Measurements from ENCODE around the gene LRRC9. TPM values are rescaled to one million over a fixed set of nuclear protein-coding genes. Genes with fewer than 3 reads are reported as not detected.
A peak's percentile ranks its signal among the peaks of the same experiment; 100 is the strongest.

The LRRC9 gene
- total RNA-seq, 2 experiments from 2014 or later: not detected

- DNase-seq: no peak
- ATAC-seq: no peak
- no peaks in the 10 kb centered on the region for H3K9me3 Mint-ChIP-seq (ENCODE audit: insufficient read depth)
- H3K27ac Mint-ChIP-seq: no peak overlapping the region
- ChIA-PET CTCF (interaction anchor here (0.6 to 6.2 kb wide), 5 partner anchors 17 to 774 kb away, joined by 3 to 153 read pairs (median 4); no protein-coding TSS in a partner anchor), POLR2A (interaction anchor here (0.7 kb wide), 1 partner anchor 1339 kb away, joined by 3 read pairs; no protein-coding TSS in a partner anchor)
- peaks cover 20% of the 10 kb centered on the region for H3K4me1 Mint-ChIP-seq (ENCODE audit: low read depth)
- no peak overlapping the region for H3K4me3 Mint-ChIP-seq
- no peaks in the 10 kb centered on the region for H3K27me3 Mint-ChIP-seq (ENCODE audit: low read depth)
- H3K36me3 Mint-ChIP-seq (ENCODE audit: low read depth): no peaks in the 10 kb centered on the region
These were observed 41.6 kb downstream of the LRRC9 start for GRCh38 chr14:59961518-59962062.

GRCh38 chr14:59964251-59965007, 44.5 kb downstream of the LRRC9 start:
- H3K9me3 Mint-ChIP-seq (ENCODE audit: insufficient read depth): no peaks in the 10 kb centered on the region
- no peaks in the 10 kb centered on the region for H3K36me3 Mint-ChIP-seq (ENCODE audit: low read depth)
- peak overlapping the region; percentile 76 for H3K4me3 Mint-ChIP-seq
- CTCF ChIA-PET: interaction anchor here (0.6 to 6.2 kb wide), 43 partner anchors 9 to 661 kb away, joined by 3 to 153 read pairs (median 4); partner anchors contain the start of genes CCDC175, DHRS7, PCNX4 and PPM1A
- DNase-seq (peak; percentile 23), ATAC-seq (peak; percentile 34)
- POLR2A ChIA-PET: interaction anchor here (1.2 to 2.6 kb wide), 4 partner anchors 128 to 284 kb away, joined by 4 to 9 read pairs (median 8); partner anchors contain the start of genes DHRS7 and PPM1A
- peak overlapping the region; percentile 84 for H3K27ac Mint-ChIP-seq
- H3K4me1 Mint-ChIP-seq (ENCODE audit: low read depth): peaks cover 20% of the 10 kb centered on the region
- H3K27me3 Mint-ChIP-seq (ENCODE audit: low read depth): peaks cover 9% of the 10 kb centered on the region

DNA sequence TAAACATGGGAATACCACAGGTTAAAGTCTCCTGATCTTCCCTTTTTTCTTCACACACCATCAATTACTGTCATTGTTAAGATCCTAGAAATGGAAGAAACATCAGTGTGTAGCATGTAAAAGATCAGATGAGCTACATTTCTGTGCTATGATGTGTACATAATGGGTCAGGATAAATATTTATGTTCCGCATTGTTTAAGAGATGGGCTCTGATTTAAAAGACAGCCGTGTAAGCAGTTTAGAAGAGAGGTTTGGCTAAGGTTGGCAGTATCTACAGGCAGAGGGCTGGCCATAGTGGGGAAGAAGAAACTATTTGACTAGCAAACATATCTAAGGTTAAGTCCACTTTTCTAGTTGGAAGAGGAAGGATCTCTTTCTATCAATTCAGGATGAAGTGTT, 49.4 kb downstream of the LRRC9 start:
- ATAC-seq (no peak), DNase-seq (no peak)
- POLR2A ChIA-PET: no interaction called here
- H3K27ac Mint-ChIP-seq: no peak overlapping the region
- H3K4me3 Mint-ChIP-seq: no peak overlapping the region
- no peaks in the 10 kb centered on the region for H3K9me3 Mint-ChIP-seq (ENCODE audit: insufficient read depth)
- no peaks in the 10 kb centered on the region for H3K36me3 Mint-ChIP-seq (ENCODE audit: low read depth)
- H3K4me1 Mint-ChIP-seq (ENCODE audit: low read depth): peaks cover 13% of the 10 kb centered on the region
- CTCF ChIA-PET: interaction anchor here (1.7 kb wide), 1 partner anchor 215 kb away, joined by 5 read pairs; no protein-coding TSS in a partner anchor
- H3K27me3 Mint-ChIP-seq (ENCODE audit: low read depth): peaks cover 11% of the 10 kb centered on the region

- CTCF ChIA-PET: interaction anchor here (2.6 kb wide), 1 partner anchor 17 kb away, joined by 14 read pairs; no protein-coding TSS in a partner anchor
- ATAC-seq (no peak), DNase-seq (no peak)
- POLR2A ChIA-PET: no interaction called here
- H3K4me3 Mint-ChIP-seq: no peak overlapping the region
- H3K9me3 Mint-ChIP-seq (ENCODE audit: insufficient read depth): no peaks in the 10 kb centered on the region
- no peaks in the 10 kb centered on the region for H3K36me3 Mint-ChIP-seq (ENCODE audit: low read depth)
- no peak overlapping the region for H3K27ac Mint-ChIP-seq
- H3K27me3 Mint-ChIP-seq (ENCODE audit: low read depth): no peaks in the 10 kb centered on the region
- no peaks in the 10 kb centered on the region for H3K4me1 Mint-ChIP-seq (ENCODE audit: low read depth)
These were observed 61.6 kb downstream of the LRRC9 start for GRCh38 chr14:59981564-59981963.

DNA sequence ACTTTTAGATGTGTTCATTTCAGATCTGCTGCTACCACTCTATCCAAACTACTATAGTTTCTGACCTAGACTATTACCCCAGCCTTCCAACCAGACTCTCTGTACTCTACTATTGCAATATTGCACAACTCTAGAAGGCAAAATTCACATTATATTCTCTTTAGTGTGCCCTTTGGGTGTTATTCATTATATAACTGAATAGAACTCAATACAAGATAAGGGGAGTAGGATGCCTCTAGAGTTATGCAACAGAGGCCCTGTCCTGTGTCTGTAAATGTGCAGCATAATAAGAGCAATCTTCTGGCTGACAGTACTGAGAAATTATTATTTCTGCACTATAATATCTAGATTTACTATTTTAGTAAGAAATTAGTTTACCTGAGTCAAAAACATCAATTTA, 63.1 kb downstream of the LRRC9 start:
- Mint-ChIP-seq H3K36me3 (ENCODE audit: low read depth) (no peaks in the 10 kb centered on the region), H3K4me3 (no peak overlapping the region), H3K4me1 (ENCODE audit: low read depth) (no peaks in the 10 kb centered on the region), H3K9me3 (ENCODE audit: insufficient read depth) (no peaks in the 10 kb centered on the region), H3K27me3 (ENCODE audit: low read depth) (no peaks in the 10 kb centered on the region), H3K27ac (no peak overlapping the region)
- ATAC-seq (no peak), DNase-seq (no peak)
- POLR2A ChIA-PET: no interaction called here
- CTCF ChIA-PET: interaction anchor here (1.6 to 2.6 kb wide), 2 partner anchors 16 to 18 kb away, joined by 5 to 14 read pairs; no protein-coding TSS in a partner anchor

DNA sequence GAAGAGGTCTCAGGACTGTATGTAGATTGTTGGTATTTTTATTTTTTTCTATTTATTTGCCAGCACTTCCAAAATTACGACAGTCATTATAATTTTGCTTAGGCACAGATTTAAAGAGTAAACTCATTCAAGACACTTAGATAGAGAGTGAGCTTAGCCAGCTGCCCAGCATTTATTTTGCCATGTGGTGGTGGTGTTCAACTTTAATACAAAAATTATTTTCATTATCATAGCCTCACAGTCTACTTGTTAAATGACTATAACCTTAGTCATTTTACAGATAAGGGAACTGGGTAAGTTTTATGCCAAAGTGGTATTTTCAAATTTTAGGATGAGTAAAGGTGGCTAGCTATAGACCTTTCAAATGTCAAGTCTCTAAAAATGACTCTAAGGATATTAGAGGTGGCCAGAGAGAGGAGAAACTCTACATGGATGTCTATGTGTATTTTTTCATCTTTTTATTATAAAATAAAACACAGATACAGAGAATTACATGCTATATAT, 66.7 kb downstream of the LRRC9 start:
- no peak for DNase-seq
- Mint-ChIP-seq H3K27ac (no peak overlapping the region), H3K27me3 (ENCODE audit: low read depth) (no peaks in the 10 kb centered on the region), H3K4me1 (ENCODE audit: low read depth) (no peaks in the 10 kb centered on the region), H3K4me3 (no peak overlapping the region), H3K36me3 (ENCODE audit: low read depth) (no peaks in the 10 kb centered on the region), H3K9me3 (ENCODE audit: insufficient read depth) (no peaks in the 10 kb centered on the region)
- ATAC-seq: no peak
- ChIA-PET CTCF (no interaction called here), POLR2A (no interaction called here)

GRCh38 chr14:59997449-59997848, 77.5 kb downstream of the LRRC9 start:
- CTCF ChIA-PET: no interaction called here
- POLR2A ChIA-PET: no interaction called here
- Mint-ChIP-seq H3K27ac (no peak overlapping the region), H3K4me1 (ENCODE audit: low read depth) (no peaks in the 10 kb centered on the region), H3K36me3 (ENCODE audit: low read depth) (no peaks in the 10 kb centered on the region), H3K4me3 (no peak overlapping the region), H3K9me3 (ENCODE audit: insufficient read depth) (no peaks in the 10 kb centered on the region), H3K27me3 (ENCODE audit: low read depth) (peaks cover 2% of the 10 kb centered on the region)
- no peak for ATAC-seq
- DNase-seq: no peak

DNA sequence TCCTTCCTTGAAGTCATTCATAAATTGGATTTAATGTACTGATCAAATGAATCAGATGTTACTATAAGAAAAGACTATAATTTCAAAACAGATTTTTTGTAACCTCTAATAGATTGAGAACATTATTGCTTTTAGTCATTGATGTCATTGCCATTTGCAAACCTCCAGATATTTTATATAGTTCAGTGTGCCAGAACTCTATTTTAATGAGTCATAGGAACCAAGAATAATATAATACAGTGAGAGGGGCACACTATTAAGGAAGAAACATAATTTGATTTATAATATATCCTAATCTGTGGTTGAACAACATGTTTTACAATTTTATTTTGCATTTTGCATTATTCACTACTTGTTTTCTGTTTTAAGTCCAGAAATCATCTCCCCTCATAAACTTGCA, 78.0 kb downstream of the LRRC9 start:
- H3K27me3 Mint-ChIP-seq (ENCODE audit: low read depth): peaks cover 2% of the 10 kb centered on the region
- DNase-seq (no peak), ATAC-seq (no peak)
- H3K4me3 Mint-ChIP-seq: no peak overlapping the region
- H3K36me3 Mint-ChIP-seq (ENCODE audit: low read depth): no peaks in the 10 kb centered on the region
- no peak overlapping the region for H3K27ac Mint-ChIP-seq
- CTCF ChIA-PET: no interaction called here
- no peaks in the 10 kb centered on the region for H3K4me1 Mint-ChIP-seq (ENCODE audit: low read depth)
- no peaks in the 10 kb centered on the region for H3K9me3 Mint-ChIP-seq (ENCODE audit: insufficient read depth)
- POLR2A ChIA-PET: no interaction called here

DNA sequence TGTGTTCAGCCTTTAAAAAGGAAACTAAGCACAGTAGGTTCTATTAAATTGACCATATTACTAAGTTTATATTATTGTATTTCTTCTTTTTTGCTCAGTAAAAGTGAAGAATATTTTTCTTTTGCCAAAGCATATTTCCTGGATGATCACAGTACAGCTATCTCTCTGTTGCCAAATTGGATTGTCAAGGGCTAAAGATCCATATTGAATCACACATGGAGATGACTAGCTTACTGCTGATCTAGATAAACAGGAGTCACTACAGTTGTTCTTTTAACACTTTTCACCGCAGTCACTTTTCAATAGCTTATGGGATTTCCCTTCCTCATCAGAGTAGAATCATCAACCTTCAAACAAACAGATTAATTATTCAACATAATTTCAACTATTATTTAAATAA, 78.6 kb downstream of the LRRC9 start:
- Mint-ChIP-seq H3K27me3 (ENCODE audit: low read depth) (peaks cover 2% of the 10 kb centered on the region), H3K36me3 (ENCODE audit: low read depth) (no peaks in the 10 kb centered on the region), H3K9me3 (ENCODE audit: insufficient read depth) (no peaks in the 10 kb centered on the region), H3K27ac (no peak overlapping the region), H3K4me1 (ENCODE audit: low read depth) (no peaks in the 10 kb centered on the region), H3K4me3 (no peak overlapping the region)
- CTCF ChIA-PET: no interaction called here
- POLR2A ChIA-PET: no interaction called here
- no peak for ATAC-seq
- no peak for DNase-seq

GRCh38 chr14:60002819-60003492, 83.0 kb downstream of the LRRC9 start:
- ChIA-PET CTCF (interaction anchor here (1.6 to 1.9 kb wide), 2 partner anchors 36 to 181 kb away, joined by 6 to 7 read pairs; no protein-coding TSS in a partner anchor), POLR2A (no interaction called here)
- DNase-seq (no peak), ATAC-seq (no peak)
- Mint-ChIP-seq H3K4me1 (ENCODE audit: low read depth) (no peaks in the 10 kb centered on the region), H3K27me3 (ENCODE audit: low read depth) (peaks cover 9% of the 10 kb centered on the region), H3K36me3 (ENCODE audit: low read depth) (no peaks in the 10 kb centered on the region), H3K27ac (no peak overlapping the region), H3K9me3 (ENCODE audit: insufficient read depth) (no peaks in the 10 kb centered on the region), H3K4me3 (no peak overlapping the region)

GRCh38 chr14:60003991-60004390, 84.0 kb downstream of the LRRC9 start:
- H3K4me3 Mint-ChIP-seq: no peak overlapping the region
- DNase-seq (no peak), ATAC-seq (no peak)
- H3K27me3 Mint-ChIP-seq (ENCODE audit: low read depth): peaks cover 9% of the 10 kb centered on the region
- no peaks in the 10 kb centered on the region for H3K9me3 Mint-ChIP-seq (ENCODE audit: insufficient read depth)
- no peaks in the 10 kb centered on the region for H3K36me3 Mint-ChIP-seq (ENCODE audit: low read depth)
- ChIA-PET CTCF (interaction anchor here (1.6 to 1.9 kb wide), 2 partner anchors 37 to 180 kb away, joined by 6 to 7 read pairs; no protein-coding TSS in a partner anchor), POLR2A (no interaction called here)
- H3K27ac Mint-ChIP-seq: no peak overlapping the region
- no peaks in the 10 kb centered on the region for H3K4me1 Mint-ChIP-seq (ENCODE audit: low read depth)

DNA sequence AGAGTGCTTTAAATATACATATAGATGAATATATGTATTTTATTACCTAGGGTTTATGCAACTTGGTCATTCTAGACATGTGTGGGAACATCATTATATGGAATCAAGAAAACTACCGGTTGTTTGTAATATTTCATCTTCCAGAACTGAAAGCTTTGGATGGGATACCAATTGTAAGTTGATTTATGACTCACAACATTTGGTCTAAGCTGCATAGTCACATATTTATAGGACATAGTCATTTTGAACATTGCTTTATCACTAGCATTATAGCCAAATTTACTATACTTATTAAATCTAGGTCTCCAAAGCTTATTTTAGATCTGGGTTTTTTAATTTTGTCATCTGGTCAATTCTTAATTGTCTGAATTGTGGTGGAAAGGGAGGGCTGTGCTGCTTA, 88.1 kb downstream of the LRRC9 start:
- POLR2A ChIA-PET: no interaction called here
- H3K27ac Mint-ChIP-seq: no peak overlapping the region
- H3K4me1 Mint-ChIP-seq (ENCODE audit: low read depth): no peaks in the 10 kb centered on the region
- H3K9me3 Mint-ChIP-seq (ENCODE audit: insufficient read depth): no peaks in the 10 kb centered on the region
- DNase-seq (no peak), ATAC-seq (no peak)
- CTCF ChIA-PET: no interaction called here
- peaks cover 6% of the 10 kb centered on the region for H3K27me3 Mint-ChIP-seq (ENCODE audit: low read depth)
- no peak overlapping the region for H3K4me3 Mint-ChIP-seq
- H3K36me3 Mint-ChIP-seq (ENCODE audit: low read depth): no peaks in the 10 kb centered on the region

Data from activated CD8-positive, alpha-beta T cell treated with anti-CD3 and anti-CD28 coated beads, Interleukin-2, amount 10 ng/mL, durations not matched to agents 7 days and 5 days (primary cell).